ENCODE measurements around the gene B3GNT3. TPM values are rescaled to one million over a fixed set of nuclear protein-coding genes. Genes with fewer than 3 reads are reported as not detected.

Gene B3GNT3
- total and polyA plus RNA-seq, 2 of the 8 experiments (the other 6 are each of a cell fraction or from before 2014, with no cell fraction given), result 1.5 TPM

GRCh38 chr19:17795495-17795856, 538 bp downstream of the B3GNT3 start:
- peak overlapping the region; percentile 47; the same call in 1 of the 2 replicates for H2AFZ ChIP-seq (ENCODE audit: low read length)
- peak overlapping the region; percentile 18; the same call in 1 of the 2 replicates for H4K8ac ChIP-seq (ENCODE audit: extremely low read depth, insufficient read depth, low read length)
- H3K36me3 ChIP-seq (ENCODE audit: control insufficient read depth in 2 of 4, insufficient read depth in 4 of 4, low read length in 3 of 4), result no peaks in the 10 kb centered on the region
- H3K27ac ChIP-seq (ENCODE audit: low read depth, low read length), result no peak overlapping the region
- FAIRE-seq (no peak), DNase-seq (ENCODE audit: low read depth in 1 of 2, low spot score in 2 of 2) (no peak)
- H2BK20ac ChIP-seq (ENCODE audit: low read length), result no peak overlapping the region
- no peak overlapping the region for H4K5ac ChIP-seq (ENCODE audit: insufficient read length, low read depth, low read length)
- no peak overlapping the region for H2BK15ac ChIP-seq (ENCODE audit: low read length)
- H3K4me1 ChIP-seq (replicated peaks in 1 of 4; ENCODE audit: control insufficient read depth in 3 of 4, insufficient read depth in 4 of 4, low read length in 3 of 4), result peaks cover 0 to 6% (median 4%) of the 10 kb centered on the region in 4 experiments; a peak in 5 of 7 replicates
- POLR2A ChIA-PET (ENCODE audit: partially characterized antibody), result interaction anchor here (0.9 to 3.7 kb wide), 7 partner anchors 9 to 189 kb away, joined by 3 to 12 read pairs (median 5); partner anchors contain the start of gene RPL18A
- no peak overlapping the region for H2BK12ac ChIP-seq (ENCODE audit: low read depth, low read length)
- H3K4me2 ChIP-seq (ENCODE audit: insufficient read depth in 1 of 2, low read depth in 2 of 2, low read length in 2 of 2), result peak overlapping the region; percentile 71 to 80
- H3K27me3 ChIP-seq (replicated peaks in 1 of 4; ENCODE audit: control insufficient read depth in 3 of 4, extremely low read depth in 1 of 4, insufficient read depth in 3 of 4, low read length in 3 of 4), result peaks cover 0 to 9% (median 7%) of the 10 kb centered on the region in 4 experiments; a peak in 6 of 7 replicates
- H3K56ac ChIP-seq (replicated peaks; ENCODE audit: insufficient read length, low read depth, low read length), result no peak overlapping the region
- peak overlapping the region; percentile 53 for H3K4ac ChIP-seq (replicated peaks; ENCODE audit: insufficient read length, low read depth, low read length)
- H3K23me2 ChIP-seq (ENCODE audit: low read depth, low read length), result peaks cover 12% of the 10 kb centered on the region; the same call in 1 of the 2 replicates
- H2BK5ac ChIP-seq (ENCODE audit: low read depth, low read length), result no peak overlapping the region
- H3K79me2 ChIP-seq (ENCODE audit: control insufficient read depth in 1 of 2, insufficient read depth in 2 of 2, low read length in 2 of 2), result no peaks in the 10 kb centered on the region
- H3K18ac ChIP-seq (ENCODE audit: extremely low read depth, low read length), result no peak overlapping the region; the same call in 1 of the 2 replicates
- no peaks in the 10 kb centered on the region for H3K9me3 ChIP-seq (ENCODE audit: insufficient read depth in 2 of 2, low read depth in 1 of 2, low read length in 1 of 2)
- H4K91ac ChIP-seq (replicated peaks; ENCODE audit: insufficient read length, low read length), result no peak overlapping the region
- H2AK5ac ChIP-seq (ENCODE audit: low read depth, low read length), result no peak overlapping the region
- no peak overlapping the region for H2BK120ac ChIP-seq (replicated peaks; ENCODE audit: low read depth, low read length)
- CTCF ChIA-PET (ENCODE audit: partially characterized antibody), result interaction anchor here (1.0 to 2.7 kb wide), 8 partner anchors 11 to 64 kb away, joined by 3 to 11 read pairs (median 4); partner anchors contain the start of gene RPL18A
- WGBS, 2 experiments (ENCODE audit: extremely low coverage in 1 of 2, insufficient coverage in 1 of 2, insufficient read length in 1 of 2, insufficient replicate concordance in 2 of 2, low coverage in 1 of 2, low lambda C conversion rate in 2 of 2, missing lambda C conversion rate in 1 of 2), result 30% methylated on average over 14 of the region's 14 CpGs; no CpG with 5 or more reads in 1 of the 2 experiments
- H3K9ac ChIP-seq (replicated peaks in 1 of 4; ENCODE audit: extremely low read depth in 1 of 4, low read depth in 3 of 4, low read length in 3 of 4), result peak overlapping the region in 1 of 4 experiments; percentile 9; a peak in 1 of 7 replicates
- no peak overlapping the region for H3K14ac ChIP-seq (ENCODE audit: insufficient read length)
- H3K79me1 ChIP-seq (ENCODE audit: low read depth, low read length), result no peaks in the 10 kb centered on the region
- H4K20me1 ChIP-seq (replicated peaks in 1 of 2; ENCODE audit: control insufficient read depth in 1 of 2, insufficient read depth in 2 of 2, low read length in 2 of 2), result no peaks in the 10 kb centered on the region
- H3K23ac ChIP-seq (ENCODE audit: insufficient read length), result no peak overlapping the region
- peak overlapping the region; percentile 40 to 69 (median 58) for H3K4me3 ChIP-seq (ENCODE audit: extremely low read depth in 1 of 4, insufficient read depth in 2 of 4, low read depth in 3 of 4, low read length in 4 of 4)
- no peak for TF ChIP-seq CBX5 (IDR thresholded peaks at IDR 0.05; ENCODE audit: low read depth, low read length)
- TF ChIP-seq TEAD4 (IDR thresholded peaks at IDR 0.05; ENCODE audit: low read depth, low read length), result peak; percentile 44; the same call in 1 of the 2 replicates
